Measurements from ENCODE around the gene C11orf97. TPM values are rescaled to one million over a fixed set of nuclear protein-coding genes. Genes with fewer than 3 reads are reported as not detected.

C11orf97 gene
- total RNA-seq, 1 experiment from 2014 or later, result not detected

DNA sequence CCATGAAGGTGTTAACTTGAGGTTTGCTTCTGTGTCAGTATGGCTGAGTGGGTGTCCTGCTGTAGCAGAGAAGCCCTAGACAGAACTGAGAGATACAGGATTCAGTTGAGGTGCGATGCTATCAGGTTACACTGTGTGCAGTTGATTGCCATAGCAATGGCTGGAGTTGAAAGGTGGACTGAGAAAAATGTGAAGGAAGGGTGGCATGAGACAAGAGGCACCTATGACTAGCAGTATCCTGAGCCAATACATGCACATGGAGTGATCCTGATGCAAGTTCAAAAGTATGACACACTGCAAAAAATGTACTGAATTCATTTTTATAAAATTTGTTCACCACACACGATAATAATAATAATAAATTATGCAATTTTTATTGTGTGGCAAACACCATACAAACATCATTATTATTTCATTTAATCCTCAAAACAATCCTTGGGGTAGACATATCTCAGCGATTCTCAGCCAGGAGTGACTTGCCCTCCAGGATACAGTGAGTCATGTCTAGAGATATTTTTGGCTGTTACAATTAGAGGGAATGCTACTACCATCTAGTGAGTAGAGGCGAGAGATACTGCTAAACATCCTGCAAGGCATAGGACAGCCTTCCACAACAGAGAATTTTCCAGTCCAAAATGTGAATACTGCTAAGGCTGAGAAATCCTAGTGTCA, 51.1 kb downstream of the C11orf97 start:
- no peaks in the 10 kb centered on the region for H3K27me3 ChIP-seq (ENCODE audit: control insufficient read depth, insufficient read depth, low read length)
- TF ChIP-seq TCF7L2 (IDR thresholded peaks at IDR 0.05; ENCODE audit: low read depth, low read length), result no peak
- TF ChIP-seq, protein P1, sequence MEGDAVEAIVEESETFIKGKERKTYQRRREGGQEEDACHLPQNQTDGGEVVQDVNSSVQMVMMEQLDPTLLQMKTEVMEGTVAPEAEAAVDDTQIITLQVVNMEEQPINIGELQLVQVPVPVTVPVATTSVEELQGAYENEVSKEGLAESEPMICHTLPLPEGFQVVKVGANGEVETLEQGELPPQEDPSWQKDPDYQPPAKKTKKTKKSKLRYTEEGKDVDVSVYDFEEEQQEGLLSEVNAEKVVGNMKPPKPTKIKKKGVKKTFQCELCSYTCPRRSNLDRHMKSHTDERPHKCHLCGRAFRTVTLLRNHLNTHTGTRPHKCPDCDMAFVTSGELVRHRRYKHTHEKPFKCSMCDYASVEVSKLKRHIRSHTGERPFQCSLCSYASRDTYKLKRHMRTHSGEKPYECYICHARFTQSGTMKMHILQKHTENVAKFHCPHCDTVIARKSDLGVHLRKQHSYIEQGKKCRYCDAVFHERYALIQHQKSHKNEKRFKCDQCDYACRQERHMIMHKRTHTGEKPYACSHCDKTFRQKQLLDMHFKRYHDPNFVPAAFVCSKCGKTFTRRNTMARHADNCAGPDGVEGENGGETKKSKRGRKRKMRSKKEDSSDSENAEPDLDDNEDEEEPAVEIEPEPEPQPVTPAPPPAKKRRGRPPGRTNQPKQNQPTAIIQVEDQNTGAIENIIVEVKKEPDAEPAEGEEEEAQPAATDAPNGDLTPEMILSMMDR (IDR thresholded peaks at IDR 0.05), result peak; percentile 23; the same call in 1 of the 2 replicates
- TF ChIP-seq SIN3A (IDR thresholded peaks at IDR 0.05; ENCODE audit: borderline replicate concordance, insufficient read depth, low read depth, low read length), result no peak
- TF ChIP-seq POLR2AphosphoS5 (IDR thresholded peaks at IDR 0.05; ENCODE audit: low read depth, low read length), result no peak
- TF ChIP-seq, protein P2, sequence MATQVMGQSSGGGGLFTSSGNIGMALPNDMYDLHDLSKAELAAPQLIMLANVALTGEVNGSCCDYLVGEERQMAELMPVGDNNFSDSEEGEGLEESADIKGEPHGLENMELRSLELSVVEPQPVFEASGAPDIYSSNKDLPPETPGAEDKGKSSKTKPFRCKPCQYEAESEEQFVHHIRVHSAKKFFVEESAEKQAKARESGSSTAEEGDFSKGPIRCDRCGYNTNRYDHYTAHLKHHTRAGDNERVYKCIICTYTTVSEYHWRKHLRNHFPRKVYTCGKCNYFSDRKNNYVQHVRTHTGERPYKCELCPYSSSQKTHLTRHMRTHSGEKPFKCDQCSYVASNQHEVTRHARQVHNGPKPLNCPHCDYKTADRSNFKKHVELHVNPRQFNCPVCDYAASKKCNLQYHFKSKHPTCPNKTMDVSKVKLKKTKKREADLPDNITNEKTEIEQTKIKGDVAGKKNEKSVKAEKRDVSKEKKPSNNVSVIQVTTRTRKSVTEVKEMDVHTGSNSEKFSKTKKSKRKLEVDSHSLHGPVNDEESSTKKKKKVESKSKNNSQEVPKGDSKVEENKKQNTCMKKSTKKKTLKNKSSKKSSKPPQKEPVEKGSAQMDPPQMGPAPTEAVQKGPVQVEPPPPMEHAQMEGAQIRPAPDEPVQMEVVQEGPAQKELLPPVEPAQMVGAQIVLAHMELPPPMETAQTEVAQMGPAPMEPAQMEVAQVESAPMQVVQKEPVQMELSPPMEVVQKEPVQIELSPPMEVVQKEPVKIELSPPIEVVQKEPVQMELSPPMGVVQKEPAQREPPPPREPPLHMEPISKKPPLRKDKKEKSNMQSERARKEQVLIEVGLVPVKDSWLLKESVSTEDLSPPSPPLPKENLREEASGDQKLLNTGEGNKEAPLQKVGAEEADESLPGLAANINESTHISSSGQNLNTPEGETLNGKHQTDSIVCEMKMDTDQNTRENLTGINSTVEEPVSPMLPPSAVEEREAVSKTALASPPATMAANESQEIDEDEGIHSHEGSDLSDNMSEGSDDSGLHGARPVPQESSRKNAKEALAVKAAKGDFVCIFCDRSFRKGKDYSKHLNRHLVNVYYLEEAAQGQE (IDR thresholded peaks at IDR 0.05; ENCODE audit: insufficient read depth in 1 of 2, low read depth in 2 of 2, low read length in 1 of 2), result no peak
- POLR2A ChIA-PET, result no interaction called here
- H3K36me3 ChIP-seq (ENCODE audit: control insufficient read depth, insufficient read depth, low read length), result no peaks in the 10 kb centered on the region
- CTCF ChIA-PET, result interaction anchor here (0.7 to 0.9 kb wide), 2 partner anchors 42 to 126 kb away, joined by 3 read pairs; no protein-coding TSS in a partner anchor
- ATAC-seq, result peak; percentile 89
- in situ Hi-C loops (cut with HindIII; ENCODE audit: low pct_unique_long_range_greater_than_20kb, low sequenced_read_pairs) (no loop called here), intact Hi-C loops (cut with micrococcal nuclease; ENCODE audit: unreplicated experiment) (loop anchor here (2.0 kb wide), 1 partner anchor 45 kb away; no protein-coding TSS in a partner anchor)
- H3K4me1 ChIP-seq (ENCODE audit: control insufficient read depth, insufficient read depth, low read length), result peaks cover 5% of the 10 kb centered on the region; the same call in 1 of the 2 replicates
- H3K27ac ChIP-seq (ENCODE audit: low read length), result no peak overlapping the region
- H3K4me3 ChIP-seq (ENCODE audit: low read depth in 2 of 2, low read length in 2 of 2), result no peak overlapping the region
- peak; percentile 47 for DNase-seq (ENCODE audit: low read depth, low spot score)
- no TSS peak for BruUV-seq (replicated peaks)
- H3K9me3 ChIP-seq (ENCODE audit: control insufficient read depth, insufficient read depth, low read depth, low read length), result no peaks in the 10 kb centered on the region

DNA sequence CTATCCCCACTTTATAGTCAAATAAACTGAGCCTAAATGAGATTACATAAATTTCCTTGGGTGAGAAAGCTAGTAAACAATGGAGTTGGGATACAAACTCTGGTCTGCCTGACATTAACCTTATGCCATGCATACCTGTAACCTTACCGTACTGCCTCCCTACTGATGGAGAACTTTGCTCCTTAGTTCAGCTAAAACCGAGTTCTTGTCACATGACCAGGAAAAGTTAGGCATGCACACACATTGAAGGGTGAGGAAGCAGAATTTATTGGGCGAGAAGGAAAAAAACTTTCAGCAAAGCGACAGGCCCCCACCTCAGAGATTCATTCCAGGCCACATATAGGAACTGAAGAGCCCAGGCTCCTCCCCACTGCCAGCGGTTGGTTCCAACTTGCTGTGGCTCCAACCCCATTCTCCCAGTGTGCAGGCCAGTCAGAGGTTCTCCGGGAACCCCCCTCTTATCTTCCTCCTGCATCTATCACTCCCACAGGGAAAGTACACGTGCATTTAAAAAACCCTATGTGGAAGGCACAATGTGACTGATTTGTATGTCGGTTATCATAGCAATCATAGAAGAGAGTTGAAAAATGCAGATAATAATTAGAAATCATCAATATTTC, 51.7 kb downstream of the C11orf97 start:
- no peak for DNase-seq (ENCODE audit: low read depth, low spot score)
- BruUV-seq (replicated peaks), result no TSS peak
- CTCF ChIA-PET, result no interaction called here

More for the DNA sequence above, 51.7 kb downstream of the C11orf97 start:
- in situ Hi-C loops (cut with HindIII; ENCODE audit: low pct_unique_long_range_greater_than_20kb, low sequenced_read_pairs), result no loop called here
- H3K4me1 ChIP-seq (ENCODE audit: control insufficient read depth, insufficient read depth, low read length), result peaks cover 5% of the 10 kb centered on the region; the same call in 1 of the 2 replicates
- H3K4me3 ChIP-seq (ENCODE audit: low read depth in 2 of 2, low read length in 2 of 2), result no peak overlapping the region
- POLR2A ChIA-PET, result no interaction called here
- H3K36me3 ChIP-seq (ENCODE audit: control insufficient read depth, insufficient read depth, low read length), result no peaks in the 10 kb centered on the region
- no peaks in the 10 kb centered on the region for H3K9me3 ChIP-seq (ENCODE audit: control insufficient read depth, insufficient read depth, low read depth, low read length)
- no peaks in the 10 kb centered on the region for H3K27me3 ChIP-seq (ENCODE audit: control insufficient read depth, insufficient read depth, low read length)
- intact Hi-C loops (cut with micrococcal nuclease; ENCODE audit: unreplicated experiment), result loop anchor here (2.0 kb wide), 1 partner anchor 45 kb away; no protein-coding TSS in a partner anchor
- peak; percentile 73 for ATAC-seq
- H3K27ac ChIP-seq (ENCODE audit: low read length), result no peak overlapping the region
- TF ChIP-seq, protein P2 (IDR thresholded peaks at IDR 0.05; ENCODE audit: insufficient read depth in 1 of 2, low read depth in 2 of 2, low read length in 1 of 2), result no peak
- TF ChIP-seq TCF7L2 (IDR thresholded peaks at IDR 0.05; ENCODE audit: low read depth, low read length) (no peak), POLR2AphosphoS5 (IDR thresholded peaks at IDR 0.05; ENCODE audit: low read depth, low read length) (no peak), SIN3A (IDR thresholded peaks at IDR 0.05; ENCODE audit: borderline replicate concordance, insufficient read depth, low read depth, low read length) (no peak)
- TF ChIP-seq, protein P1 (IDR thresholded peaks at IDR 0.05), result no peak
